Peyer's patch (tissue), 4 donors: ENCODE measurements around the gene RSPH10B2.
"Not testable (repeated sequence)": the region's sequence is repeated elsewhere in the genome, so short reads cannot be mapped to it uniquely, and the experiment has no call there.

Source experiments
- POLR2A ChIP-seq, 2 donors: fragments of 450-650 bp; IDR thresholded peaks; one replicate each; pipeline ENCODE4 v1.5.1; 2017; ENCODE audit warnings: antibody characterized with exemption in 2 of 2, mild to moderate bottlenecking in 2 of 2, moderate library complexity in 2 of 2
- TF ChIP-seq, protein P1 (sequence below), 6 experiments: fragments of 450-650 bp in 4 of 6; fragments of 200-600 bp in 2 of 6; sonication (generic) in 1 of 6; IDR thresholded peaks; one replicate each; pipeline ENCODE4 v1.5.1; 2017 to 2019; ENCODE audit warnings: antibody characterized with exemption in 6 of 6, mild to moderate bottlenecking in 3 of 6, moderate library complexity in 1 of 6

DNA sequence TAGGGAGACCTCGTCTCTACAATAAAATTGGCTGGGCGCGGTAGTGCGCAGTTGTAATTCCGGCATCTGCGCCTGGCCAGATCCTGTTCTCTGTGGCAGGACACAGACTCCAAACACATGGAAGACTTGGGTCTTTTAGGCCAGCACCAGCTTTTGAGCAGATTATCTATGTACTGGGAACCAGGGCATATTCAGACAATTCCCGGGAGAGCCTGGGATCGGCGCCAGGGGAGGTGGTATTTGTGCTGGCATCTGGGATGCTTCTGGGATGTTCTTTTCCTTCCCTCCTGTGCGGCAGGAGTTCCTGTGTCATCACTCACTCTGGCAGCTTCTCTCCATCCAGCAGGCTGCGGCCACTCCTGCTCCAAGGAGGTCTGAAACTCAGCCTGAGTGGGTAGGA lies 15.5 kb upstream of the RSPH10B2 start:
- TF ChIP-seq, protein P1, sequence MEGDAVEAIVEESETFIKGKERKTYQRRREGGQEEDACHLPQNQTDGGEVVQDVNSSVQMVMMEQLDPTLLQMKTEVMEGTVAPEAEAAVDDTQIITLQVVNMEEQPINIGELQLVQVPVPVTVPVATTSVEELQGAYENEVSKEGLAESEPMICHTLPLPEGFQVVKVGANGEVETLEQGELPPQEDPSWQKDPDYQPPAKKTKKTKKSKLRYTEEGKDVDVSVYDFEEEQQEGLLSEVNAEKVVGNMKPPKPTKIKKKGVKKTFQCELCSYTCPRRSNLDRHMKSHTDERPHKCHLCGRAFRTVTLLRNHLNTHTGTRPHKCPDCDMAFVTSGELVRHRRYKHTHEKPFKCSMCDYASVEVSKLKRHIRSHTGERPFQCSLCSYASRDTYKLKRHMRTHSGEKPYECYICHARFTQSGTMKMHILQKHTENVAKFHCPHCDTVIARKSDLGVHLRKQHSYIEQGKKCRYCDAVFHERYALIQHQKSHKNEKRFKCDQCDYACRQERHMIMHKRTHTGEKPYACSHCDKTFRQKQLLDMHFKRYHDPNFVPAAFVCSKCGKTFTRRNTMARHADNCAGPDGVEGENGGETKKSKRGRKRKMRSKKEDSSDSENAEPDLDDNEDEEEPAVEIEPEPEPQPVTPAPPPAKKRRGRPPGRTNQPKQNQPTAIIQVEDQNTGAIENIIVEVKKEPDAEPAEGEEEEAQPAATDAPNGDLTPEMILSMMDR (IDR thresholded peaks at IDR 0.05) = not testable (repeated sequence)
- TF ChIP-seq POLR2A (IDR thresholded peaks at IDR 0.05) = not testable (repeated sequence)
